Measurements from ENCODE around the gene TOM1.

The TOM1 gene

GRCh38 chr22:35299673-35300499 lies at the start of gene TOM1:
TOM1 (plus strand) TSS chr22:35299894; CDS start chr22:35299929, 35 bp downstream.
- DNase-seq: peak; percentile 72

DNA sequence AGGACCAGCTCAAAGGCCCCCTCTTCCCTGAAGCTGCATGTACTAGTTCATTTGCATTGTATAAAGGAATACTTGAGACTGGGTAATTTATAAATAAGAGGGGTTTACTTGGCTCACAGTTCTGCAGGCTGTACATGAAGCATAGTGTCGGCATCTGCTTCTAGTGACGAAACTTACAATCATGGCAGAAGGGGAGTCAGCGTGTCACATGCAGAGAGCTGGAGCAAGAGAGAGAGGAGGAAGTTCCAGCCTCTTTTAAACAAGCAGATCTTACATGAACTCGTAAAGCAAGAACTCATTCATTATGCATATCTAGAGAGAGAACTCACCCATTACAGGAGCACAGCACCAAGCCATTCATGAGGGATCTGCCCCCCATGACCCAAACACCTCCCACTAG lies 49.5 kb upstream of the TOM1 start:
- no peak for DNase-seq

- DNase-seq: no peak
Observed at GRCh38 chr22:35253946-35254345, 45.7 kb upstream of the TOM1 start.

- no peak for DNase-seq
Observed at GRCh38 chr22:35257002-35257320, 42.7 kb upstream of the TOM1 start.

GRCh38 chr22:35257321-35258190 lies 42.1 kb upstream of the TOM1 start, which contains the start of gene HMGXB4:
HMGXB4 (plus strand) TSS chr22:35257493; CDS start chr22:35262391, 4,898 bp downstream.
- DNase-seq: peak; percentile 11

DNA sequence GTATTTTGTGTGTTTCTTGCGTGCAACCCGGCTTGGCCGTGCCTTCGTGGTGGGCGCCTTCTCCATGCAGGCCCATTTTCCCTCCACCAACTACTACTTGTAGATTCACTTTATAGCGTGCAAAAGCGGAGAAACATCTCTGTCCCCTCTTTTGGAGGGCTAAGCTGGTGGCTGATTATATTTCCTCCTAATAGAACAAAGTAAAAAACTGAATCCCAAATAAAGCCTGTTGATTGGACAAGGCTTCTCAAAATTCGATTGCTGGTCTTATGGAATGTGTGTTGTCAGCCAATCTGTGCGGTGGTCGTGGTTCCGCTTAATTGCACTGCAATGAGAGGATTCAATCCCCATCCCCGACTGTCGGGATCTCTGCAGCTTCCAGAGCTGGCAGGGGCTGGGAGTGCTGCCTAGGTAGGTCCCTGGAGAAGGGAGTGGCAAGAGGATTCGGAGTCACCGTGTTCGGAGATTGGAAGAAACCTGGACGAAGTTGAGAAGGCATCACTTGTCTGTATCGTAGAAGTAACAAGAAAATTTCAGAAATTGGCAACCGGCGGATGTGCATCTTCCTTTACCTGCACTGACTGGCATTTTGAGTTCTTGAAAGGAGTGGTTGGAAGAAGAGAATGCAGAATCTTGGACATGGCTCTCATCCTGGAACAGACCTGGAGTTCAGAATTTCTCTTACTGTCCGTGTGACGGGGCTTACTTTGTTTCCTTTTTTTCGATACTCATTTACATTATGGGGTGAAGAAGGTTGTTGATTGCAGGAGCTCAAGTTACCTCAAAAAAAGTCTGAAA lies 41.3 kb upstream of the TOM1 start:
- DNase-seq: no peak

DNA sequence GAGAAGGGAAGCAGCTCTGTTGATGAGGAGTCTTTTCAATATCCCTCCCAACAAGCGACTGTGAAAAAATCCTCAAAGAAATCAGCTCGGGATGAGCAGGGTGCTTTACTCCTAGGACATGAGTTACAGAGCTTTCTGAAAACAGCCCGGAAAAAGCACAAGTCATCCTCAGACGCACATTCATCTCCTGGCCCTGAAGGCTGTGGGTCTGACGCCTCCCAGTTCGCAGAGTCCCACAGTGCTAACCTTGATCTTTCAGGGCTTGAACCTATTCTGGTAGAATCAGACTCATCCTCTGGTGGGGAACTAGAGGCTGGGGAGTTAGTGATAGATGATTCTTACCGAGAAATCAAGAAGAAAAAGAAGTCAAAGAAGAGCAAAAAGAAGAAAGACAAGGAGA lies 34.7 kb upstream of the TOM1 start:
- no peak for DNase-seq

- DNase-seq: no peak
Observed at GRCh38 chr22:35266277-35266676, 33.4 kb upstream of the TOM1 start.

- DNase-seq: no peak
Observed at GRCh38 chr22:35269630-35270029, 30.1 kb upstream of the TOM1 start.

- no peak for DNase-seq
Observed at GRCh38 chr22:35274154-35274871, 25.4 kb upstream of the TOM1 start.

DNA sequence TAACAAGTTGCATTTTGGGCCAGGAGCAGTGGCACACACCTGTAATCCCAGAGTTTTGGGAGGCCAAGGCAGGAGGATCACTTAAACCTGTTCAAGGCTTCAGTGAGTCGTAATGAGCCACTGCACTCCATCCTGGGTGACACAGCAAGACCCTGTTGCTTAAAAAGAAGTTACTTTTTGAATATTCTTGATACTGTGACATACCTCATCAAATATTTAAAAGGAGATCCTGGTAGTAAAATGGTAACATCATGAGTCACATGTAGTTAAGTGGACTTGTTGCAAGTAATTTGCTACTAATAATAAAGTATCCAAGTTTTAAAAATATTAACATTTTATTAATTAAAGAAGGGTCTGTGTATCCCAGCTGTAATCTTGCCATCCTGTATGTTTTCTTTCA lies 24.1 kb upstream of the TOM1 start:
- DNase-seq: no peak

- no peak for DNase-seq
Observed at GRCh38 chr22:35276019-35276418, 23.7 kb upstream of the TOM1 start.

DNA sequence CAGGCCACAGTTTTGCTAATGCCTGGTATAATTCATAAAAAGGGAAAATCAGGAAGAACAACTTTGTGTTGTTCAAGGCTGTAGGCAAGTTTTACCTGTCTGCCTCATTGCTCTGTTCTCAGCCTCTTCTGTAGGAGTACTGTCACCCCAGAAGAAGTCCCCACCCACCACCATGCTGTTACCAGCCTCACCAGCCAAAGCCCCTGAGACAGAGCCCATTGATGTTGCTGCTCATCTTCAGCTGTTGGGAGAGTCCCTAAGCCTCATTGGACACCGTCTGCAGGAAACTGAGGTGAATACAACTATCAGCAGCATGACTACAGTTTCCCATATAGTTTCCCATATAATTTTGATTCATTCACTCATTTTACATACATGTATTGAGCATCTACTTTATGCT lies 11.6 kb upstream of the TOM1 start:
- no peak for DNase-seq

- DNase-seq: no peak
Observed at GRCh38 chr22:35292786-35293185, 6.9 kb upstream of the TOM1 start.

DNA sequence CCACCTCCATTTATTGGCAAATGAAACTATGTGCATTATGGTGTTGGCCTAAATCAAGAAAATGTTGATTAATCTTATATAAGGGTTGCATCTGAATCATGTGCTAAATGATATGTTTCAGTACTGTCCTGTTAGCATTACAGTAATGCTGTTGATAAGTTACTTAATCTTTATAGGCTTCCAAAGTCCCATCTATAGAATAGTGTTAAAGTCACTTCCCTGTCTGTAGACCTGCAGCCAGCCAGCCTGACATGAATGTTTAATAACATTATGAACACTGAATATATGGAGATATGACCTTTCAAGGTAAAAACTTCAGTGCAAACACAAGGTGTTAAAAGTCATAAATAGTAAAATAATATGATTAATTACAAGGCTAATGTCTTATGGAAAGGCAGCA lies 3.6 kb upstream of the TOM1 start:
- DNase-seq: no peak

DNA sequence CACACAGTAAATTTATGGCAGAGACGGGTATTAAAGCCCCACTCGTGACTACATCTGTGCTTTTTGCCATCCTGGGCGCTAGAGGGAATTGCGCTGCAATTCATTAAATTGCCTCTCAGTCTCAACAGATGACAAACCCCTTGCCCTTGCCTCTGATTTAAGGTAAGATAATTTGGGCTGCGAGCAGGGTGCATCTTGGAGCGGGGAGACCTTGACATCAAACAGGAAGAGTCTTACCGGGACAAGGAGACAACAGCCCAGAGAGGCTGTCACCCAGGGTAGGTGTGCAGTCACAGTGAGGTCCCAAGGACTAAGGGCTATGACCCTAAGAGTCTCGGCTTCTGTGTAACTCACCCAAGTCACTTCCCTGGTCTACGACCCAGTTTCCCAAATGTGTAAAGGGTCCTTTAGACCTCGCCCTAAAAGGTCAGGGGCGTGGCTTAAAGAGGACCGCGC lies 449 bp upstream of the TOM1 start:
- no peak for DNase-seq

DNA sequence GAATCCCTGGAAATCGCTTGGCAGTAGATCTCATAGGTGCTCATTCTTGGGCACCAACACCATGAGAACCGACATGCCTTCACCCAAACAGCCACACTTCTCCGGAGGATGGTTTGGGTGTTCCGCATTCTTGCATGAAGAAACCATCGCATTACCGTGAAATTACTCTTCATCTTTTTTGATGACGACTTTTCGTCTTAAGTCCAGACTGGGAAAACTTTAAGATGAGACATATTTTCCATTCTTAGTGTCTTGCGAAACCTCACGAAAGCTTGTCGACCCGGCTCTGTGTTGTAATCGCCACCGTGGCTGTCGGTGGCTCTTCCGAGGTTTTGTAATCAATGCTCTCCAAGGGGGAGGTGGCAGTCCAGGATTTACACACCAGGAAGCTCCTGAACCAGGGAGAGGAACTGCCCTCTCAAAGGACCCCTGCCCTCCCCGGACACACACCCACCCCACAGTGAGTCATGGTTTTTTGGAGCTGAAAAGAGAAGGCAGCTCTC lies 1.7 kb downstream of the TOM1 start:
- peak; percentile 90 for DNase-seq

DNA sequence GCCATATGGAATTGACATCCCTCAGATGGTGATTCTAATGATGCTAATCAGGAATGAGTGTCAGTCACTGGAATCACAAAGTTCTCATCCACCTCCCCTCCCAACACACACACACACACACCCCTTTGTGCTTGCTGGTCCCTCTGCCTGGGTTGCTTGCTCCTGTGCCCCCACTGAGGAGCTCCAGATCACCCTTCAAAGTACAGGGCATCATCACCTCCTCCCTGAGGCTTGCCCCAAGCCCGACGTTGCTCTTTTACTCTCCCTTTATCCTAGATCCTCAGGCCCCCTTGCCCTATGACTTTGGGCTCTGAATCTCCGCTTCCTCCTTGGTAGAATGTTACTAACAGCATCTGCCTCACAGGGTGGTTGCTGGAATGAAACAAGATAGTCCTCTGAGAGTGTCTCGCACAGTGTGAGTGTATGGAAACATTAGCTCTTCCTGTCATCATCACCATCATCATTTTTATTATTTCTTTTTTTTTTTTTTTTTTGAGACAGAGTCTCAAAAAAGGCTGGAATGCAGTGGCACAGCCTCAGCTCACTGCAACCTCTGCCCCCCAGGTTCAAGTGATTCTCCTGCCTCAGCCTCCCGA lies 3.4 kb downstream of the TOM1 start:
- DNase-seq: no peak

DNA sequence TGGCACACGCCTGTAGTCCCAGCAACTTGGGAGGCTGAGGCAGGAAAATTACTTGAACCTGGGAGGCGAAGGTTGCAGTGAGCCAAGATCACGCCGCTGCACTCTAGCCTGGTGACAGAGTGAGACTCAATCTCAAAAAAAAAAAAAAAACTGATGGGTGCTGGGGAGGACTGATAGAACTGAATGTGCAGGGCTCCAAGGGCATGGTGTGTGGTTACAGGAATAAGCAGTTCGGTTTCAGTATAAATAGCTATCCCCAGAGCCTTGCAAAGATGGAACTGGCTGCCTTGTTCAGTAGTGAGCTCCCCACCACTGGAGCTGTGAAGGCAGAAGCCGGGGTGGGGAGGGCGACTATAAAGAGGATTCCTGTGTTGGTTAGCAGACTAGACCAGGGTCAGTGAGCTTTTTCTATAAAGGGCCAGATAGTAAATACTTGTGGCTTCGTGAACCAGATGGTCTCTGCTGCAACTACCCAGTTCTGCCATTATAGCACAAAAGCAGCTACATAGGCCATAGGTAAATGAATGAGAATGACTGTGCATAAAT lies 5.9 kb downstream of the TOM1 start:
- DNase-seq: no peak

- no peak for DNase-seq
Observed at GRCh38 chr22:35306350-35306967, 6.8 kb downstream of the TOM1 start.

- DNase-seq: no peak
Observed at GRCh38 chr22:35307372-35307771, 7.7 kb downstream of the TOM1 start.

All from SIG-M5 (cell line).